ENCODE data around the gene CCDC33.

The CCDC33 gene

GRCh38 chr15:74300057-74300795, 64.1 kb downstream of the CCDC33 start:
- Histone ChIP-seq H3K9me3 (ENCODE audit: control insufficient read depth in 2 of 2, low read length in 2 of 2) (no peaks in the 10 kb centered on the region), H3K9ac (ENCODE audit: low read depth in 1 of 2, low read length in 2 of 2) (no peak overlapping the region), H3K27me3 (ENCODE audit: control insufficient read depth in 2 of 2, insufficient read depth in 2 of 2, low read length in 2 of 2) (peaks cover 0 to 7% of the 10 kb centered on the region in 2 donors), H3K4me3 (ENCODE audit: low read length in 2 of 2) (no peak overlapping the region), H3K36me3 (ENCODE audit: control insufficient read depth in 2 of 2, insufficient read depth in 2 of 2, low read length in 2 of 2) (no peaks in the 10 kb centered on the region), H3K27ac (ENCODE audit: low read depth in 2 of 2, low read length in 2 of 2) (no peak overlapping the region), H3K4me1 (ENCODE audit: control insufficient read depth in 2 of 2, insufficient read depth in 2 of 2, low read length in 2 of 2) (no peaks in the 10 kb centered on the region)

- no peak overlapping the region for H3K27ac ChIP-seq (ENCODE audit: low read depth in 2 of 2, low read length in 2 of 2)
- no peaks in the 10 kb centered on the region for H3K4me1 ChIP-seq (ENCODE audit: control insufficient read depth in 2 of 2, insufficient read depth in 2 of 2, low read length in 2 of 2)
- peaks cover 3 to 5% of the 10 kb centered on the region in 2 donors for H3K27me3 ChIP-seq (ENCODE audit: control insufficient read depth in 2 of 2, insufficient read depth in 2 of 2, low read length in 2 of 2)
- H3K36me3 ChIP-seq (ENCODE audit: control insufficient read depth in 2 of 2, insufficient read depth in 2 of 2, low read length in 2 of 2), result no peaks in the 10 kb centered on the region
- no peak overlapping the region for H3K4me3 ChIP-seq (ENCODE audit: low read length in 2 of 2)
- no peak overlapping the region for H3K9ac ChIP-seq (ENCODE audit: low read depth in 1 of 2, low read length in 2 of 2)
- no peaks in the 10 kb centered on the region for H3K9me3 ChIP-seq (ENCODE audit: control insufficient read depth in 2 of 2, low read length in 2 of 2)
These were observed 65.6 kb downstream of the CCDC33 start for GRCh38 chr15:74301583-74302361.

GRCh38 chr15:74302821-74303359, 66.8 kb downstream of the CCDC33 start:
- Histone ChIP-seq H3K27ac (ENCODE audit: low read depth in 2 of 2, low read length in 2 of 2) (no peak overlapping the region), H3K9me3 (ENCODE audit: control insufficient read depth in 2 of 2, low read length in 2 of 2) (no peaks in the 10 kb centered on the region), H3K9ac (ENCODE audit: low read depth in 1 of 2, low read length in 2 of 2) (no peak overlapping the region), H3K4me3 (ENCODE audit: low read length in 2 of 2) (no peak overlapping the region), H3K4me1 (ENCODE audit: control insufficient read depth in 2 of 2, insufficient read depth in 2 of 2, low read length in 2 of 2) (no peaks in the 10 kb centered on the region), H3K27me3 (ENCODE audit: control insufficient read depth in 2 of 2, insufficient read depth in 2 of 2, low read length in 2 of 2) (peaks cover 3 to 7% of the 10 kb centered on the region in 2 donors), H3K36me3 (ENCODE audit: control insufficient read depth in 2 of 2, insufficient read depth in 2 of 2, low read length in 2 of 2) (no peaks in the 10 kb centered on the region)

- Histone ChIP-seq H3K27me3 (ENCODE audit: control insufficient read depth in 2 of 2, insufficient read depth in 2 of 2, low read length in 2 of 2) (peaks cover 3 to 7% of the 10 kb centered on the region in 2 donors), H3K4me3 (ENCODE audit: low read length in 2 of 2) (no peak overlapping the region), H3K9ac (ENCODE audit: low read depth in 1 of 2, low read length in 2 of 2) (no peak overlapping the region), H3K4me1 (ENCODE audit: control insufficient read depth in 2 of 2, insufficient read depth in 2 of 2, low read length in 2 of 2) (no peaks in the 10 kb centered on the region), H3K36me3 (ENCODE audit: control insufficient read depth in 2 of 2, insufficient read depth in 2 of 2, low read length in 2 of 2) (no peaks in the 10 kb centered on the region), H3K9me3 (ENCODE audit: control insufficient read depth in 2 of 2, low read length in 2 of 2) (no peaks in the 10 kb centered on the region), H3K27ac (ENCODE audit: low read depth in 2 of 2, low read length in 2 of 2) (no peak overlapping the region)
These were observed 67.7 kb downstream of the CCDC33 start for GRCh38 chr15:74303741-74304309.

GRCh38 chr15:74304431-74304830, 68.3 kb downstream of the CCDC33 start:
- peaks cover 3 to 11% of the 10 kb centered on the region in 2 donors for H3K27me3 ChIP-seq (ENCODE audit: control insufficient read depth in 2 of 2, insufficient read depth in 2 of 2, low read length in 2 of 2)
- no peaks in the 10 kb centered on the region for H3K4me1 ChIP-seq (ENCODE audit: control insufficient read depth in 2 of 2, insufficient read depth in 2 of 2, low read length in 2 of 2)

GRCh38 chr15:74305687-74306086, 69.6 kb downstream of the CCDC33 start:
- Histone ChIP-seq H3K4me1 (ENCODE audit: control insufficient read depth in 2 of 2, insufficient read depth in 2 of 2, low read length in 2 of 2) (no peaks in the 10 kb centered on the region), H3K27ac (ENCODE audit: low read depth in 2 of 2, low read length in 2 of 2) (no peak overlapping the region), H3K9ac (ENCODE audit: low read depth in 1 of 2, low read length in 2 of 2) (no peak overlapping the region), H3K4me3 (ENCODE audit: low read length in 2 of 2) (no peak overlapping the region), H3K9me3 (ENCODE audit: control insufficient read depth in 2 of 2, low read length in 2 of 2) (no peaks in the 10 kb centered on the region), H3K27me3 (ENCODE audit: control insufficient read depth in 2 of 2, insufficient read depth in 2 of 2, low read length in 2 of 2) (peaks cover 3 to 11% of the 10 kb centered on the region in 2 donors), H3K36me3 (ENCODE audit: control insufficient read depth in 2 of 2, insufficient read depth in 2 of 2, low read length in 2 of 2) (no peaks in the 10 kb centered on the region)

More at GRCh38 chr15:74304431-74304830, 68.3 kb downstream of the CCDC33 start:
- no peak overlapping the region for H3K4me3 ChIP-seq (ENCODE audit: low read length in 2 of 2)
- no peaks in the 10 kb centered on the region for H3K36me3 ChIP-seq (ENCODE audit: control insufficient read depth in 2 of 2, insufficient read depth in 2 of 2, low read length in 2 of 2)
- no peaks in the 10 kb centered on the region for H3K9me3 ChIP-seq (ENCODE audit: control insufficient read depth in 2 of 2, low read length in 2 of 2)
- H3K9ac ChIP-seq (ENCODE audit: low read depth in 1 of 2, low read length in 2 of 2), result no peak overlapping the region
- H3K27ac ChIP-seq (ENCODE audit: low read depth in 2 of 2, low read length in 2 of 2), result no peak overlapping the region

GRCh38 chr15:74306781-74307217, 70.7 kb downstream of the CCDC33 start:
- Histone ChIP-seq H3K27ac (ENCODE audit: low read depth in 2 of 2, low read length in 2 of 2) (no peak overlapping the region), H3K4me3 (ENCODE audit: low read length in 2 of 2) (no peak overlapping the region), H3K9me3 (ENCODE audit: control insufficient read depth in 2 of 2, low read length in 2 of 2) (no peaks in the 10 kb centered on the region), H3K36me3 (ENCODE audit: control insufficient read depth in 2 of 2, insufficient read depth in 2 of 2, low read length in 2 of 2) (no peaks in the 10 kb centered on the region), H3K9ac (ENCODE audit: low read depth in 1 of 2, low read length in 2 of 2) (no peak overlapping the region), H3K27me3 (ENCODE audit: control insufficient read depth in 2 of 2, insufficient read depth in 2 of 2, low read length in 2 of 2) (peaks cover 0 to 11% of the 10 kb centered on the region in 2 donors), H3K4me1 (ENCODE audit: control insufficient read depth in 2 of 2, insufficient read depth in 2 of 2, low read length in 2 of 2) (no peaks in the 10 kb centered on the region)

GRCh38 chr15:74307827-74308811, 72.0 kb downstream of the CCDC33 start:
- Histone ChIP-seq H3K27me3 (ENCODE audit: control insufficient read depth in 2 of 2, insufficient read depth in 2 of 2, low read length in 2 of 2) (peaks cover 9 to 11% of the 10 kb centered on the region in 2 donors), H3K36me3 (ENCODE audit: control insufficient read depth in 2 of 2, insufficient read depth in 2 of 2, low read length in 2 of 2) (no peaks in the 10 kb centered on the region), H3K4me1 (ENCODE audit: control insufficient read depth in 2 of 2, insufficient read depth in 2 of 2, low read length in 2 of 2) (no peaks in the 10 kb centered on the region), H3K4me3 (ENCODE audit: low read length in 2 of 2) (no peak overlapping the region), H3K9me3 (ENCODE audit: control insufficient read depth in 2 of 2, low read length in 2 of 2) (no peaks in the 10 kb centered on the region), H3K9ac (ENCODE audit: low read depth in 1 of 2, low read length in 2 of 2) (no peak overlapping the region), H3K27ac (ENCODE audit: low read depth in 2 of 2, low read length in 2 of 2) (no peak overlapping the region)

- peaks cover 0 to 6% of the 10 kb centered on the region in 2 donors for H3K4me1 ChIP-seq (ENCODE audit: control insufficient read depth in 2 of 2, insufficient read depth in 2 of 2, low read length in 2 of 2)
- no peak overlapping the region for H3K9ac ChIP-seq (ENCODE audit: low read depth in 1 of 2, low read length in 2 of 2)
- peaks cover 4 to 9% of the 10 kb centered on the region in 2 donors for H3K27me3 ChIP-seq (ENCODE audit: control insufficient read depth in 2 of 2, insufficient read depth in 2 of 2, low read length in 2 of 2)
- H3K4me3 ChIP-seq (ENCODE audit: low read length in 2 of 2), result no peak overlapping the region
- H3K27ac ChIP-seq (ENCODE audit: low read depth in 2 of 2, low read length in 2 of 2), result no peak overlapping the region
- H3K9me3 ChIP-seq (ENCODE audit: control insufficient read depth in 2 of 2, low read length in 2 of 2), result no peaks in the 10 kb centered on the region
- no peaks in the 10 kb centered on the region for H3K36me3 ChIP-seq (ENCODE audit: control insufficient read depth in 2 of 2, insufficient read depth in 2 of 2, low read length in 2 of 2)
These were observed 75.8 kb downstream of the CCDC33 start for GRCh38 chr15:74311734-74312444.
